GM18868 (cell line): ENCODE data around the gene TPPP.
"Not testable (repeated sequence)": the region's sequence is repeated elsewhere in the genome, so short reads cannot be mapped to it uniquely, and the experiment has no call there.

Experiments used
- ATAC-seq: cut with Tn5 transposase; IDR thresholded peaks from one replicate; pipeline ENCODE4 v1.9.1; 2021; ENCODE audit warnings: mild to moderate bottlenecking, moderate library complexity; ENCODE audit not compliant: unreplicated experiment

TPPP gene

DNA sequence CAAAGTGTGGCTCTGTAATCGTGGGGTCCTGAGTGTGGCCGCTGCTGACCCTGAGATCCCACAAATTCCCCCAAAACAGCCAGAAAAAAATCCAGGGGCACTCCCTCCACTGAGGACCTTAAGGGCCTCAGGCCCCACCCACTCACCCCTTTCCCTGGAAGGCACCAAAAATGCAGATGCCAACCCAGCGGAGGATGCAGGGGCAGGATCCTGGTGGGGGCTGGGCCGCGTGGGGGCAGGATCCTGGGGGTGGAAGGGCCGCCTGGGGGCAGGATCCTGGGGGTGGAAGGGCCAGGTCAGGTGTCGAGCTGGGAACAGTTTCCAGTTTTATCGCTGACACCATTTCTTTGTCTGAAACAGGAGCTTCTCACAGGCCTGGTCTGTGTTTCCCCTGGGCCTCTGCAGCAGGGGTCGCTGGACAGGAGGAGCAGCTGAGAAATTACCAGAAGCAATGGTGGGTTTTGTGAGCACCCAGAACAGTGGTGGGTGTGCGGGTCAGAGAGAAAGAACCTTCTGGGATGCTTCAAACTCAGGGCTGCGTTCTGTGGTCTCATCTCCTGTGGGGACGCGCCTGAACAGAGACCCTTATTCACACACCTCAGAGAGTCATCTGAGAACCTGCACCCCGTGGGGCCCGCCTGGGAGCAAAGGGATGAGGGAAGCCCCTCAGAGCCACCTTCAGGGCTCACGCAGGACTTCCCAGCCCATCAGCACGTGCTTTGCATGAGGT is 13.8 kb downstream of the TPPP start:
- ATAC-seq, result not testable (repeated sequence)

DNA sequence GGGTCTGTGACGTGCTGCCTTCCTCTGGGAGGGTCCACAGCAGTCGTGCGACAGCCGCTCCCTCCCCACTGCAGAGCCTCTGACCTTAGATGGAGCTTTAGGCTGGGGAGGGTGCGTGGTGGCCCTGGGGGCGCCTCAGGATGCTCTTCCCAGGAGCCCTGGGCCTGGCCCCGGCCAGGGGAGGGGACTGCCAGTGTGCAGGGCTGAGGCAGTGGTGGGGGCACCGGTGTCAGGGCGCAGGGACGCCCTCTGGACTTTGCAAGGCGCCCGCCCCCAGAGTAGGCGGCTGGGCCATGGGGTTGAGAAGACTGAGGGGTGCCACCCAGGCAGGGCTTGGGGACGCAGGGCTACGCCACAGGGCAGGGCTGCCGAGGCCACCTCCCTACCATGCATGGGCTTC is 14.6 kb downstream of the TPPP start:
- ATAC-seq, result not testable (repeated sequence)

DNA sequence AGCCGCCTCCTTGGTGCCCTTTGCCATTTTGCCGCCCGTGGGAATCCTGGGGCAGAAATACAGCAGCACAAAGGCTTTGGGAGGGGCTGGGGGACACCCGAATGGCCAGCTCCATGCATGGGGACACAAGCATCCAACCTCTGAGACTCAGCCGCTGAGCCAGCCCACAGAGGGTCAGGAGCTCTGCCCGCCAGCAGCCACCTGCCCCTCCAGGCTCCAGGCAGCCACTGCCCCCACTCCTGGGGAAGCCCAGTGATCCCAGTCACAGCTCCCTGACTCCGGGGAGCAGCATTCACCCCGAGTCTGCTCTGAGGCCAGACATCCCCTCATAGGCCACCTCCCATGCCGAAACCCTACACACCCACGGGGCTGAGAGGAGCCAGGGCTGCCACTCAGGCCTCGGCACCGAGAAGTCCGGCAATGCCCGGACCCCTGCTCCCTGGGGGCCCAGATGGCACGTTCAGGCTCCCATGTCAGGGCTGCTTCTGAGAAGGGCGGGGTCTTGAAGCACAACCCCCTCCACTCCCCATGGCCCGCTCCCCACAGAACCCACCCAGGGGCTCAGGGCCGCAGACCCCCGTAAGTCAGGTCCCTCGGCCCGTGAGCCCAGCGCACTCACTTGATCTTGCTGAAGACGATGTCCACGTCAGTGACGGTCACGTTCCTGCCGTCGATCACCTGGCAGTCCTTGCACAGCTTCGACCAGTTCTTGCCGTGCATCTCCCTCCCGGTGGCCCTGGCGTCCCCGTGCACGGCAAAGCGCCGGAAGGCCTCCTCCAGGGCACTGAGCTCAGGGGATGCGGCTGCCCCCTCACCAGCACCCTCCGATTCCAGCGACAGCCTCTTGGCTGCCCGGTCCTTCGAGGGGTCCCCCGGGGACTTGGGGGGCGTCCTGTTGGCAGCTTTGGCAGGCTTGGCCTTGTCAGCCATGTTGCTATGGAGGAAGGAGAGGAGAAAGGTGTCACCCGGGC is 15.7 kb downstream of the TPPP start:
- ATAC-seq, result no peak

- ATAC-seq, result no peak
Measured at GRCh38 chr5:676699-677076, 16.5 kb downstream of the TPPP start.

DNA sequence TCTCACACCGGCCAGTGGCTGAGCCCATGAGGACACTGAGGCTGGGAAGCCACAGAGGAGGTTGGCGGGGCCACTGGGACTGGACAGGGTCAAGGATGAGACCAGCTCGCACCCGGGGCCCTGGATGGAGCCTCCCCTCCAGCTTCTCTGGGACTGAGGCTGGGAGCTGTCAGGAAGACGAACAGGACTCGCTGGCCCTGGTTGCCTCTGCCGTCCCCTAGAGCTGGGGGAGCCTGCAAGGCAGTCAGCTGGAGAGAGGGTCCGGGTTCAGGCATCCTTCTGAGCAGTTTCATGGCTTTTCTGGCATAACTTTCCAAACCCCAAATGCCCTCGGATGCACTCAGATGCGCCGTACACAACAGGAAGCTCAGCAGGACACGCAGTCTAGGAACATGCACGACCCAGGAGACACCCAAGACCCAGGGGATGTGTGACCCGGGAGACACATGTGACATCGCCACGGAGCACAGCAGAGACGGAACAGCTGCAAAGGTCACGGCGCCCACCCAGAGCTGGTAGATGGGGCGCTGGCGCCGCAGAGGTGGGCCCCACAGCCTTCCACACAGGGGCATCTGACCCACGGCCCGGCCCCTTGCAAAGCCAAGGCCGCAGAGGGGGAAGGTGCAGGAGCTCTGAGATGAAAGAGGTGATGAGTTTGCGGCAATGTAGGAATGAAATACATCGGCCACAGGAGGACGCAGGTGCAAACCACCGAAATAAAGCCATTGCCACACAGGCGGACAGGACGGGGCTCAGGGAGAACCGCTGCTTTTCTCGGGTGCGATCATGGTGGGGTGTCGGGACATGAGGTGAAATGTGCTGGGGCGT is 17.1 kb downstream of the TPPP start:
- ATAC-seq, result no peak

DNA sequence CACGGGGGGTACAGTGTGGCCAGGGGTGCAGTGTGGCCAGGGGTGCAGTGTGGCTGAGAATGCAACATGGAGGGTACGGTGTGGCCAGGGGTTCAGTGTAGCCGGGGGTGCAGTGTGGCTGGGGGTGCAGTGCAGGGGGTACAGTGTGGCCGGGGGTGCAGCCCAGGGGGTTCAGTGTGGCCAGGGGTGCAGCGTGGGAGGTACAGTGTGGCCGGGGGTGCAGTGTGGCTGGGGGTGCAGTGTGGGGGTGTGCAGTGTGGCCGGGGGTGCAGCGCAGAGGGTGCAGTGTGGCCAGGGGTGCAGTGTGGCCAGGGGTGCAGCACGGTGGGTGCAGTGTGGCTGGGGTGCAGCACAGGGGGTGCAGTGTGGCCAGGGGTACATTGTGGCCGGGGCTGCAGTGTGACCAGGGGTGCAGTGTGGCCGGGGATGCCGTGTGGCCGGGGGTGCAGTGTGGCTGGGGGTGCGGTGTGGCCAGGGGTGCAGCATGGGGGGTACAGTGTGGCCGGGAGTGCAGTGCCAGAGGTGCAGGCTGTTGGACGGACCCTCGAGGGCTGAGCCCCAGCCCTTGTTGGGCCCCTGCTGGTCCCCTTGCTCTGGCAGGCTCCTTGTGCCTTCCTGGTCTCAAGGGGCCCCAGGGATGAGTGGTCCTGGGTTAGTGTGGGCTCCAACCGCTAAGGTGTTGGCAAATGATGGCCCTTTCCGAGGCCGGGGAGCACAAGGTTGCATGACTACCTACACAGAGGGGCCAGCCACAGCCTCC is 17.9 kb downstream of the TPPP start:
- no peak for ATAC-seq

GRCh38 chr5:674630-675011 is 18.5 kb downstream of the TPPP start:
- no peak for ATAC-seq

- ATAC-seq, result no peak
Measured at GRCh38 chr5:673831-674629, 19.1 kb downstream of the TPPP start.

DNA sequence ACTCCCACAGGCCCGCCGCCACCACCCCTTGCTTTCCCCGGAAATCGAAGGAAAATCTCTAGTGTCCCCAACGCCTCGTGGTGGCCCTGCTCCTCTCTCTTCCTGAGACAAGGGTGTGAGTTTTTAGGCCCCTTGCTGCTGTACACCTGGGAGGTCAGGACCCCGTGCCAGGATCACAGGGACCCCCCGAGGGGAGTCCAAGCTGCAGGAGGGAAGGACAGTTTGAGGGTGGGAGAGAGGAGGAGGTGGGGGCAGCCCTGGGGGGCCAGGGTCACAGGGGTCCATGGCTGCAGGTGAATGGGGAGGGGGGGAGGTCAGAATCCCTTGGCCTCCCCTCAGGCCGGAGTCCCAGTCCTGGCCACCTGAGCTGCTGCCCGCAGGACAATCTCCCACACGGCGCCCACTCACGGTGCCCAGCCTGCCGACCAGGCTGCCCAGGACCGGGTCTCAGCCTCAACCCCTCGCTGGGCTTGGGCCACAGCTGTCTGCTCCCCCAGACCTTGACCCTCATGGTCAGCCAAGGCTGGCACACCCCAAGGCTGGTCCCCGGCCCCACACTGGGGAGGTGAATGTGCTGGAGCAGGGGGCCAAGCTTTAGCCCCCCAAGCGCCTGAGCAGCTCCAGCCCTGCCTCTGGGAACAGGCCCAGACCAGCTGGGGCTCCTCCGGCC is 19.9 kb downstream of the TPPP start:
- no peak for ATAC-seq

DNA sequence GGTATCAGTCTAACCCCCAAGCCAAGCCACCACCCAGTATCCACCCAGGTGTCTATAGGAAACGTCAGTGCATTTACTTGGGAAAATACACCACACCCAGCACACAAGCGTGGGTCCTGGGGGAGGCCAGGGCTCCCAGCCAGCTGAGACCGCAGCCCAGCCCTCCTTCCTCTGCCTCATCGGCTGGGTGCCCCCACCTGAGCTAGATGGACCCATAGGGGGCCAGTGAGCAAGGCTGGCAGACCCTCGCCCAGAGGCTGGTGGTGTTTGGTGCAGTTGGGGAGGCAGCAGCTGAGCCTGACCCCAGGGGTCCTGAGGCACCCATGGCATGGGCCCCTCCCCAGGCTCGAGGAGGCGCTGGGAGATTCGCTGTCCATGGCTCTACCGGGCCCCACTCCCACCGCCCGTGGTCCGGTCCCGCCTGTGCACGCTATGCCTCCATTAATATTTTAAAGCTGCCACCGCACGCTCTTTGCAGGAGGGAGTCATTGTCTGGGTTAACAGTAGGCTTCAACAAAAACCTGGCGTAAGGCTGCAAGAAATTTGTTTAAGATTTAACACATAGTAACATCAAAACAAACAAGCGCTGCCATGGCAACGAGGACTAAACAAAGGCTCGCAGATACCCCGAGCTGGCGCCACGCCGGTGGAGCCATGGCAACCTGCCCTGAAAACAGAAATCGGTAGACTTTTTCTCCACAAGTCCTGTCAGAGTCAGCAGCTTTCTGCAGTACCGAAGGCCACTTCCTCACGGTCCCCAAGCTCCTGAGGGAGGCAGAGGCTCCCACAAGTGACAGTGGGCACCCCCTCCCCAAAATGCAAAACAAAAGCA is 20.6 kb downstream of the TPPP start:
- ATAC-seq, result no peak

DNA sequence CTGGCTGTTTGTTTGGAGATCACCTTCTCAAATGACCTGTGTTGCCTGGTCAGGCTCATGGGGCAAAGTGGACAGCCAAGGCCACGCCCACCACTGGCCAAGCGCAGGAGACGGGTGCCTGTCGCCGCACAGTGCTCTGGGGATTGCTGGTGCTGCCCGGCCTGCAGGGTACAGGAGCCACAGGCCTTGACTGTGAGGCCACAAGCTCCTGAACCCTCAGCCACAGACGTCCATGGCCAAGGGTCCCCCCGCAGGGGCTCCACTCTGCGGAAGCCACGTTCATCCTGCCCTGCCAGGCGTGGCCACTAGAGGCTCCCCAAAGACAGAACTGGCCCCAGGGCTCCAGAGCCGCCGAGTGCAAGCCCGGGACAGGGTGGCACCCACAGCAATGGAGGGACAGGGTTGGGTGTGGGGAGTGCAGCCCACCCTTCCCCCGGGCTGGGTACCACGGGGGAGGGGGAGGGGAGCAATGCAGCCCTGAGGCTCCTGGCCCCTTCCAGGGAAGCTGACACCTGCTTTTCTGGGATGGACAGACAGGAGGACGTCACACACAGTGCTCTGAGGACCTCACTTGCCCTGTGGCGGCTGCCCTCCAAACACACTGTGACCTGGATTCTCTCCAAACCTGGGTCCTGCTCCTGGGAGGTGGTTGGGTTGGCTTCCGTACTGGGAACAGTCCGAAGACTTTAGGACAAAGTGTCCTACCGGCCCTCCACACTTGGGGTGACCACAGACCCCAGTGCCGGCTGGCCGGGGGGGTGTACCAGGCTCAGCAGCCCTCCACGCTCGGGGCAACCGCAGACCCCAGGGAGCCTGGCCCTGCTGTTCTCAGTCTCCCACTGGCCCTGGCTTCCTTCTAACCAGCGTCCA is 21.5 kb downstream of the TPPP start:
- peak; percentile 75 for ATAC-seq

DNA sequence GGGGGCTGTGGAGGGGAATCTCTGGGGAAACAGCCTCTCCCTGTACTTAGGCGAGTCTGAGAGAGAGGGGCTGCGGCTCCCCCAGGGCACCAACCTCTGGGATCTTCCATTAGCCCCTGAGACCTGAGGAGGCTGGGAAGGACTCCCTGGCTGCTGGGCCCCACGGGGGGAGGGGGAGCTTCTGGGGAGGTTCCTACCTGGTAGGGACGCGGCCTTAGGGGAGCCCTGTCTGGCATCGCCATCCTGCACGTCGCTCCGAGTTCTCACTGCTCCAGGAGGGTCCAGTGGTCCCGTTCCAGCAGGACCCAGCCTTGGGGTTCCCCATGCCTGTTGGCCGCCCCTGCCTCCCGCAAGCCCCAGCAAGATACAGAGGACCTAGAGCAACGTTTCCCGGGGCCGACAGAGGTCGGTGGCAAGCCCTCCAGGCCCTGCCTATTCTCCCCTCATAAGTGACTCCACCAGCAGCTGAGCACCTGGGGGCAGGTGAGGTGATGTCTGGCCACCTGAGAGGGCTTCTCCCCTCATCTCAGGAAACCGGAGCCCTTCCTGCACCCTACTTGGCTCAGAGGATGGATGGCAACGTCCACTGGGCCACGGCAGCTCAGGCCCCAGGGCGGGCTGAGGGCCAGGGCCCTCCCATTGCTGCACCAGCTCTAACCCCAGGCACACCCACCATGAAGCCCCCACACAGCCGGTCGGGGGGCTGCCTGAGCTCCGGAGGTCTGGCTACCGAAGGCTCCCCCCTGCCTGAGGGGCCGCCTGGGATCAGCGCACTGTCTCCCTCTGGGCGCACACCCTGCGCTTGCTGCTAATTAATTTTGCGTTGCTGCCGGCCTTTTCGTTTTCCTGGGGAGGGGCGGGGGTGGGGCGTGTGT is 22.5 kb downstream of the TPPP start:
- no peak for ATAC-seq

GRCh38 chr5:669842-670395 is 23.2 kb downstream of the TPPP start:
- ATAC-seq, result no peak

DNA sequence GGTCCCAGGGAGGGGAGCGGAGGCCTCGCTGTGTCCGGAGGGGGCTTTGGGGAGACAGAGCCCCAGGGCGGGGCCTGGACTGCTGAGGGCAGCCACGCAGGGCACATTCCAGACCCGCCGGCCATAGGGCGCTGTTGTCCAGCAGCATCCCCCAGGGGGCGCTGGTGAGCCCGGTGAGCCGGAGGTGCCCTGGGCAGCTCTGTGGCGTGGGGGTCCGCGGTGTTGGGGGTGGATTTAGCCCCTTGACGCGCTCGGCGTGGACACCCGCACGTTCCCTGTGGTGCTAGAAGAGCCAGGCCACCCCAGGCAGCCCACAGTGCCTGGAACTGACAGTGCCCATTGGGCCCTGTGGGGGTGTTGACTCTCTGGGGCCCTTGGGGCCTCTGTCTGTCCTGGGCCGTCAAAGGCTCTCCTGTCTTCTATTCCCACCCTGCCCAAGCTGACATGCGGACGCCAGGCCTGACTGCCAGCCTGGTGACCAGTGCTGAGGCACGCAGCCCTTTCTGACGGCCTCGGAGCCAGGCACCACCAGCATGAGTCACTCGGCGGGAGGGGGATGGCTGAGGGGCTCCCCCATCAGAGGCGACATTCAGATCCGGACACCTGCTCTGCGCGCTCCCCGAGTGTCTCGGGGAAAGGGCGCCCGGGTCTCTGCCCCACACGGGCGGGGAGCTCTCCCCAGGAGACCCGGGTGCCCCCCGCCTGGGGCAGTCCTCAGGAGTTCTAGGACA is 23.9 kb downstream of the TPPP start:
- no peak for ATAC-seq

- ATAC-seq, result no peak
Measured at GRCh38 chr5:668283-668995, 24.7 kb downstream of the TPPP start.
